GM12891 (cell line): ENCODE results near the gene GTF3C6.

Experiments
- DNase-seq: peaks from one replicate; pipeline ENCODE4 v3.0.0; 2011; ENCODE audit warnings: low spot score; ENCODE audit not compliant: insufficient read length
- FAIRE-seq: peaks from 2 replicates; lab custom pipeline; 2011; peaks lifted over from hg19 to GRCh38; lab: Jason Lieb, UNC
- PAX5 ChIP-seq: IDR thresholded peaks from 2 replicates; pipeline ENCODE4 v1.6.1; 2011; ENCODE audit warnings: low read length, moderate library complexity, mild to moderate bottlenecking; ENCODE audit not compliant: insufficient read depth, severe bottlenecking
- POLR2A ChIP-seq: IDR thresholded peaks from 2 replicates; pipeline ENCODE4 v1.6.1; 2011; ENCODE audit warnings: low read depth, low read length, control low read depth
- POLR2AphosphoS5 ChIP-seq: IDR thresholded peaks from 2 replicates; pipeline ENCODE4 v1.6.1; 2011; ENCODE audit warnings: low read depth, low read length, control low read depth
- POU2F2 ChIP-seq: IDR thresholded peaks from 2 replicates; pipeline ENCODE4 v1.6.1; 2011; ENCODE audit warnings: low read depth, mild to moderate bottlenecking, control low read depth, low read length, moderate library complexity
- SPI1 ChIP-seq: IDR thresholded peaks from 2 replicates; pipeline ENCODE4 v1.6.1; 2011; ENCODE audit warnings: low read depth, low read length, control low read depth
- TAF1 ChIP-seq: IDR thresholded peaks from 2 replicates; pipeline ENCODE4 v1.6.1; 2011; ENCODE audit warnings: low read depth, low read length, control low read depth

GTF3C6 gene

DNA sequence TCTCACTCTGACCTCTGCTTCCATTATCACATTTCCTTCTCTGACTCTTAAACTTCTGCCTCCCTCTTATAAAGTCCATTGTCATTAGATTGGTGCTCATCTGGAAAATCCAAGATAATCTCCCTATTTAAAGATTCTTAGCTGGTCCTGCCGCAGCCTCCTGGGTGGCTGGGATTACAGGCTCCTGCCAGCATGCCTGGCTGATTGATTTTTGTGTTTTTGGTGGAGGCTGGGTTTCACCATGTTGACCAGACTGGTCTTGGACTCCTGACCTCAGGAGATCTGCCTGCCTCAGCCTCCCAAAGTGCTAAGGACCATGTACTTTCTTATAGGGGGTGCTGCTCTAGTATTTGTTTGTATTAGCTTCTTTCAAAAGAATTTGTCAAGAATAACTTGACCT is 18.1 kb downstream of the GTF3C6 start:
- no peak for TF ChIP-seq TAF1
- no peak for TF ChIP-seq PAX5
- no peak for TF ChIP-seq SPI1
- TF ChIP-seq POU2F2 = no peak
- no peak for TF ChIP-seq POLR2A
- no peak for TF ChIP-seq POLR2AphosphoS5
- DNase-seq = no peak
- FAIRE-seq = no peak

DNA sequence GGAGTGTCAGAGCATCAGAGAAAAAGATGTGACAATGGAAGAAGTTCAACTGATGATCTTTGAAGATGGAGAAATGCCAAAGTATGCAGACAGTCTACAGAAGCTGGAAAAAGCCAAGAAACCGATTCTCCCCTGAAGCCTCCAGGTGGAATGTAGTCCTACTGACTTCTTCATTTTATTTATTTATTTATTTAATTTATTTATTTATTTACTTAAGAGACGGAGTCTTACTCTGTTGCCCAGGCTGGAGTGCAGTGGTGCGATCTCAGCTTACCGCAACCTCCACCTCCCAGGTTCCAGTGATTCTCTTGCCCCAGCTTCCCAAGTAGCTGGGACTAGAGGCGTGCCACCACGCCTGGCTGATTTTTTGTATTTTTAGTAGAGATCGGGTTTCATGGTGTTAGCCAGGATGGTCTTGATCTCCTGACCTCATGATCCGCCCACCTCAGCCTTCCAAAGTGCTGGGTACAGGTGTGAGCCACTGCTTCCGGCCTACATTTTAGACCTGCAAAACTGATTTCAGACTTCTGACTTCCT is 21.1 kb downstream of the GTF3C6 start:
- no peak for TF ChIP-seq POLR2AphosphoS5
- no peak for TF ChIP-seq PAX5
- no peak for TF ChIP-seq TAF1
- no peak for TF ChIP-seq SPI1
- TF ChIP-seq POLR2A = no peak
- TF ChIP-seq POU2F2 = no peak
- DNase-seq (no peak), FAIRE-seq (no peak)

DNA sequence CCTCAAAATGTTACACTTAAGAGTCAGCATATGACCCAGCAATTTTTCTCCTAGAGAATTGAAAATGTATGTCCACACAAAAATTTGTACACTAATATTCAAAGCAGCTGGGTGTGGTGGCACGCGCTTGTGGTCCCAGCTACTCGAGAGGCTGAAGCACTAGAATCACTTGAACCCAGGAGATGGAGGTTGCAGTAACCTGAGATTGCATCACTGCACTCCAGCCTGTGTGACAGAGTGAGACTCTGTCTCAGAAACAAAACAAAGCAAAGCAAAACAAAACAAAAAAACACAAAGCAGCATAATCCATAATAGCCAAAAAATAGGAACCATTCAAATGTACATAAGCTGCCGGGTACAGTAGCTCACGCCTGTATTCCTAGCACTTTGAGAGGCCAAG is 21.7 kb downstream of the GTF3C6 start:
- FAIRE-seq = no peak
- TF ChIP-seq POU2F2 (no peak), PAX5 (no peak), POLR2AphosphoS5 (no peak), POLR2A (no peak), TAF1 (no peak), SPI1 (no peak)

DNA sequence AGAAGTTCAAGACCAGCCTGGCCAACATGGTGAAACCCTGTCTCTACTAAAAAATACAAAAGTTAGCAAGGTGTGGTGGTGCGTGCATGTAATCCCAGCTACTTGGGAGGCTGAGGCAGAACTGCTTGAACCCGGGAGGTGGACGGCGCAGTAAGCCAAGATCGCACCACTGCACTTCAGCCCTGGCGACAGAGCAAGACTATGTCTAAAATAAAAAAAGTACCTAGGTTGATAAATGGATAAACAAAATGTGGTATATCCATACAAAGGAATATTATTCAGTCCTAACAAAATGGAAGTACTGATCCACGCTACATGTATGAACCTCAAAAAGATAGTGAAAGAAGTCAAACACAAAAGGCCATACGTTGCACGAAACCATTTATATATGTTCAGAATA is 22.1 kb downstream of the GTF3C6 start:
- no peak for FAIRE-seq
- no peak for TF ChIP-seq POLR2A
- TF ChIP-seq POLR2AphosphoS5 = no peak
- no peak for TF ChIP-seq SPI1
- TF ChIP-seq PAX5 = no peak
- no peak for TF ChIP-seq POU2F2
- no peak for TF ChIP-seq TAF1
- no peak for DNase-seq

More for the DNA sequence above, 21.7 kb downstream of the GTF3C6 start:
- DNase-seq = no peak

DNA sequence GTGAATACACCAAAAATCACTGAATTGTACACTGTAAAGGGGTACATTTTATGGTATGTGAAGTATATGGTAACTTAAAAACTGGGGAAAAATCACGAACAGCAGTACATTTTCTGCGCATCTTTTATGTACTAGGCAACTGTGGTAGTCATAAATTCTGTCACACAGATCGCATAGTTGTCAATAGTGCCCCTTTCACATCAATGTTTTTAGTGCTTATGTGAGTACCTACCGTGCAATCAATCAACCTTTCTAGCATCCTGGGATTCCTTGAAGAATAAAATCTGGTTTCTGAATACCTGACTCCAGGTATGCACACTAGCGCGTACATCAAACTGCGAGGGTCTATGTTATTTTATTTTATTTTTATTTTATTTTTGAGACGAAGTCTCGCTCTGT is 22.7 kb downstream of the GTF3C6 start:
- peak; percentile 5 for FAIRE-seq
- no peak for DNase-seq
- TF ChIP-seq PAX5 (no peak), POLR2AphosphoS5 (no peak), TAF1 (no peak), POU2F2 (no peak), SPI1 (no peak), POLR2A (no peak)

DNA sequence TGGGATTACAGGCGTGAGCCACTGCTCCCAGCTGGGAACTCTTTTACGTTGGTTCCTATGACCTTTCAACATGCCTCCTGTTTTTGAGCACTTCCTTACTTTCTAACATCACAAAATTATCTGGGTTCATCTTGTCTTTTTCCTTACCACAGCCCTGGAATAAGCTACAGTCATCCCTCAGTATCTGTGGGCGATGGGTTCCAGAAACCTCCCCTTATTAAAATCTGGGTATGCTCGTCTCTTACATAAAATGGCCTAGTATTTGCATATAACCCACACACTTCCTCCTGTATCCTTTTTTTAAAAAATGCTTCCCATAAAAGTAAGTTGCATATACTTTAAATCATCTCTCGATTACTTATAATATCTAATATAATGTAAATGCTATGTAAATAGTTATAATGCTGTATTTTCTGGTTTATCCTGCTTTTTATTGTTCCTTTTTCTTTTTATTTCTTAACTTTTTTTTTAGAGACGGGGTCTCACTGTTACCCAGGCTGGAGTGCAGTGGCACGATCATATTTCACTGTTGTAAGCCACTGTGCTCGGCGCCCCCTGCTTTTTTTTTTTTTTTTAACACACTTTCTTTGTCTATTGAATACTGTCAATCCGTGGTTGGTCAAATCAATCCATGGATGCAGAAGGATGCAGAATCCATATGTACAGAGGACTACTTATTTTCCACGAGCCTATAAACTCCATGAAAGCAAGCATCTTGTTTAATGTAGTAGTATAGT is 32.5 kb downstream of the GTF3C6 start:
- TF ChIP-seq TAF1 (no peak), POU2F2 (no peak), POLR2AphosphoS5 (no peak), POLR2A (no peak), SPI1 (no peak), PAX5 (no peak)
- DNase-seq = no peak
- no peak for FAIRE-seq

GRCh38 chr6:110996691-110997090 is 38.2 kb downstream of the GTF3C6 start:
- FAIRE-seq = no peak
- no peak for TF ChIP-seq POU2F2
- TF ChIP-seq TAF1 = no peak
- TF ChIP-seq POLR2A = no peak
- TF ChIP-seq SPI1 = no peak
- TF ChIP-seq PAX5 = no peak
- no peak for TF ChIP-seq POLR2AphosphoS5
- DNase-seq = no peak

- FAIRE-seq (no peak), DNase-seq (no peak)
- TF ChIP-seq TAF1 (no peak), PAX5 (no peak), POLR2AphosphoS5 (no peak), SPI1 (no peak), POLR2A (no peak), POU2F2 (no peak)
Measured at GRCh38 chr6:110999634-111000270, 41.2 kb downstream of the GTF3C6 start.

- no peak for DNase-seq
- FAIRE-seq = no peak
- TF ChIP-seq SPI1 (no peak), PAX5 (no peak), POLR2A (no peak), TAF1 (no peak), POU2F2 (no peak), POLR2AphosphoS5 (no peak)
Measured at GRCh38 chr6:111002350-111002749, 43.8 kb downstream of the GTF3C6 start.
